H9 (cell line): ENCODE measurements around the gene TLE4. TPM values are rescaled to one million over a fixed set of nuclear protein-coding genes. Genes with fewer than 3 reads are reported as not detected.

Experiments
- DNase-seq: peaks from one replicate; pipeline ENCODE4 v3.0.0-alpha.2; 2017
- H2AFZ ChIP-seq: one replicate; pipeline ENCODE4 v1.6.1; 2013; ENCODE audit warnings: mild to moderate bottlenecking, low read length, control low read depth, moderate library complexity
- H2AK5ac ChIP-seq: 2 replicates; pipeline ENCODE4 v1.6.1; 2013; ENCODE audit warnings: low read length, control low read depth, mixed read lengths; ENCODE audit not compliant: insufficient read length
- H2BK120ac ChIP-seq: one replicate; pipeline ENCODE4 v1.6.1; 2013; ENCODE audit warnings: low read depth, mild to moderate bottlenecking, low read length, control low read depth, inconsistent platforms; ENCODE audit not compliant: poor library complexity, severe bottlenecking
- H2BK12ac ChIP-seq: 2 replicates; pipeline ENCODE4 v1.6.1; 2013; ENCODE audit warnings: low read length, control low read depth, mixed read lengths, low read depth; ENCODE audit not compliant: insufficient read length
- H2BK15ac ChIP-seq: 2 replicates; pipeline ENCODE4 v1.6.1; 2013; ENCODE audit warnings: low read depth, low read length, control low read depth
- H2BK20ac ChIP-seq: one replicate; pipeline ENCODE4 v1.6.1; 2013; ENCODE audit warnings: low read depth, mild to moderate bottlenecking, low read length, control low read depth, inconsistent platforms; ENCODE audit not compliant: poor library complexity, severe bottlenecking
- H2BK5ac ChIP-seq: 2 replicates; pipeline ENCODE4 v1.6.1; 2013; ENCODE audit warnings: low read length, control low read depth, mixed read lengths; ENCODE audit not compliant: insufficient read length
- H3K14ac ChIP-seq: 2 replicates; pipeline ENCODE4 v1.6.1; 2013; ENCODE audit warnings: low read length, control low read depth; ENCODE audit not compliant: insufficient read depth
- H3K18ac ChIP-seq: 2 replicates; pipeline ENCODE4 v1.6.1; 2013; ENCODE audit warnings: low read depth, mild to moderate bottlenecking, mixed read lengths, low read length, control low read depth; ENCODE audit not compliant: insufficient read length
- H3K23ac ChIP-seq: 2 replicates; pipeline ENCODE4 v1.6.1; 2013; ENCODE audit warnings: low read length, control low read depth, mixed read lengths, low read depth; ENCODE audit not compliant: insufficient read length
- H3K23me2 ChIP-seq: 2 replicates; pipeline ENCODE4 v1.6.1; 2013; ENCODE audit warnings: low read depth, mild to moderate bottlenecking, mixed read lengths, low read length, control low read depth; ENCODE audit not compliant: insufficient read length, poor library complexity, severe bottlenecking
- H3K27ac ChIP-seq: 2 replicates; pipeline ENCODE4 v1.5.1; 2013; ENCODE audit warnings: low read length, control low read depth, mixed read lengths, low read depth; ENCODE audit not compliant: insufficient read length
- H3K27me3 ChIP-seq: 2 replicates; pipeline ENCODE4 v1.6.1; 2013; ENCODE audit warnings: low read length, control low read depth, inconsistent platforms; ENCODE audit not compliant: insufficient read depth
- H3K4ac ChIP-seq: 2 replicates; pipeline ENCODE4 v1.6.1; 2013; ENCODE audit warnings: low read depth, mild to moderate bottlenecking, control low read depth, inconsistent platforms, low read length, moderate library complexity
- H3K4me1 ChIP-seq: 2 replicates; pipeline ENCODE4 v1.6.1; 2013; ENCODE audit warnings: low read length, control low read depth, inconsistent platforms; ENCODE audit not compliant: insufficient read depth
- H3K4me2 ChIP-seq: 2 replicates; pipeline ENCODE4 v1.6.1; 2013; ENCODE audit warnings: low read length, control low read depth, mixed read lengths; ENCODE audit not compliant: insufficient read length, insufficient read depth
- H3K56ac ChIP-seq: 2 replicates; pipeline ENCODE4 v1.6.1; 2013; ENCODE audit warnings: low read depth, mild to moderate bottlenecking, mixed read lengths, low read length, control low read depth; ENCODE audit not compliant: insufficient read length
- H3K79me1 ChIP-seq: 2 replicates; pipeline ENCODE4 v1.6.1; 2013; ENCODE audit warnings: low read depth, mild to moderate bottlenecking, moderate library complexity, low read length, control low read depth, inconsistent platforms; ENCODE audit not compliant: insufficient read depth, poor library complexity, severe bottlenecking
- H3K79me2 ChIP-seq: 2 replicates; pipeline ENCODE4 v1.6.1; 2013; ENCODE audit warnings: low read length, control low read depth, inconsistent platforms; ENCODE audit not compliant: insufficient read depth
- H3K9ac ChIP-seq: 2 replicates; pipeline ENCODE4 v1.6.1; 2013; ENCODE audit warnings: low read length, control low read depth, mixed read lengths; ENCODE audit not compliant: insufficient read length; ENCODE audit errors: extremely low read depth
- H3K9me3 ChIP-seq: one replicate; pipeline ENCODE4 v1.6.1; 2013; ENCODE audit warnings: low read depth, low read length, inconsistent platforms; ENCODE audit not compliant: control insufficient read depth
- H3T11ph ChIP-seq: one replicate; pipeline ENCODE4 v1.6.1; 2013; ENCODE audit warnings: mild to moderate bottlenecking, low read length, control low read depth, inconsistent platforms
- H4K20me1 ChIP-seq: one replicate; pipeline ENCODE4 v1.6.1; 2013; ENCODE audit not compliant: control insufficient read depth, insufficient read length, insufficient read depth
- H4K5ac ChIP-seq: 2 replicates; pipeline ENCODE4 v1.6.1; 2013; ENCODE audit warnings: low read depth, mild to moderate bottlenecking, mixed read lengths, low read length, control low read depth; ENCODE audit not compliant: insufficient read length
- H4K8ac ChIP-seq: replicated peaks from 2 replicates; pipeline ENCODE4 v1.6.1; 2013; ENCODE audit warnings: low read length, control low read depth, mixed read lengths, low read depth; ENCODE audit not compliant: insufficient read length
- H4K91ac ChIP-seq: 2 replicates; pipeline ENCODE4 v1.6.1; 2013; ENCODE audit warnings: low read depth, mild to moderate bottlenecking, moderate library complexity, mixed read lengths, low read length, control low read depth; ENCODE audit not compliant: insufficient read length
- H3K27ac Mint-ChIP-seq, 3 experiments: 2 replicates in 2 of 3; 3 replicates in 1 of 3; pipeline ENCODE4 v1.8.0; 2020 to 2021; ENCODE audit warnings: mixed read lengths in 3 of 3, mild to moderate bottlenecking in 1 of 3, moderate library complexity in 1 of 3
- H3K27me3 Mint-ChIP-seq: 2 replicates; pipeline ENCODE4 v1.8.0; 2021; ENCODE audit warnings: low read depth, mild to moderate bottlenecking, moderate library complexity, mixed read lengths
- H3K36me3 Mint-ChIP-seq, 3 experiments: 2 replicates in 2 of 3; 3 replicates in 1 of 3; pipeline ENCODE4 v1.8.0; 2020 to 2021; ENCODE audit warnings: low read depth in 3 of 3, mixed read lengths in 3 of 3; ENCODE audit not compliant: insufficient read depth in 1 of 3
- H3K4me1 Mint-ChIP-seq, 2 experiments: 2 replicates each; pipeline ENCODE4 v1.8.0; 2020; ENCODE audit warnings: mixed read lengths in 2 of 2
- H3K4me3 Mint-ChIP-seq, 2 experiments: 2 replicates in 1 of 2; 3 replicates in 1 of 2; pipeline ENCODE4 v1.8.0; 2020 to 2021; ENCODE audit warnings: mild to moderate bottlenecking in 2 of 2, mixed read lengths in 2 of 2, moderate library complexity in 1 of 2
- H3K9me3 Mint-ChIP-seq, 2 experiments: 2 replicates in 1 of 2; 3 replicates in 1 of 2; pipeline ENCODE4 v1.8.0; 2020; ENCODE audit warnings: mild to moderate bottlenecking in 2 of 2, mixed read lengths in 2 of 2, moderate library complexity in 1 of 2
- CTCF ChIP-seq: fragments of 200-600 bp; sonication (generic); conservative IDR thresholded peaks from 3 replicates; pipeline ENCODE4 v1.8.0; 2021; ENCODE audit warnings: antibody characterized with exemption, mild to moderate bottlenecking
- WGBS: extraction: QIAGEN DNeasy Blood & Tissue Kit; methylation state at CpG from one replicate; pipeline ENCODE4 v1.1.7; 2013; ENCODE audit warnings: missing lambda C conversion rate, low lambda C conversion rate, mixed read lengths; ENCODE audit not compliant: insufficient read length; ENCODE audit errors: extremely low coverage; 5-methylcytosine and 5-hydroxymethylcytosine counted together
- total RNA-seq: library from RNA; stranded (reverse); gene quantifications from 2 replicates; pipeline ENCODE4 v1.2.1, GENCODE V29; 2021

The TLE4 gene
- total RNA-seq, 1 experiment from 2014 or later, result 35.1 TPM

GRCh38 chr9:79759460-79759859 is 187.7 kb downstream of the TLE4 start:
- Histone ChIP-seq H3K27ac (no peak overlapping the region), H4K8ac (no peak overlapping the region), H2AFZ (no peak overlapping the region), H3K79me1 (no peaks in the 10 kb centered on the region), H3K18ac (no peak overlapping the region), H2BK20ac (no peak overlapping the region), H3K4me2 (no peak overlapping the region), H3K79me2 (no peaks in the 10 kb centered on the region), H2BK120ac (no peak overlapping the region), H2BK5ac (no peak overlapping the region), H3K27me3 (no peaks in the 10 kb centered on the region), H3K23me2 (no peaks in the 10 kb centered on the region), H2BK12ac (no peak overlapping the region), H4K20me1 (no peaks in the 10 kb centered on the region), H3K14ac (no peak overlapping the region), H4K5ac (no peak overlapping the region), H3K56ac (no peak overlapping the region), H2AK5ac (no peak overlapping the region), H3K9ac (no peak overlapping the region), H2BK15ac (no peak overlapping the region), H4K91ac (no peak overlapping the region), H3K9me3 (no peaks in the 10 kb centered on the region), H3K4me1 (no peaks in the 10 kb centered on the region), H3T11ph (no peak overlapping the region), H3K4ac (no peak overlapping the region), H3K23ac (no peak overlapping the region)
- Mint-ChIP-seq H3K27ac (no peak overlapping the region), H3K27me3 (peaks cover 3% of the 10 kb centered on the region), H3K36me3 (no peaks in the 10 kb centered on the region; a peak in 1 of 7 replicates), H3K4me1 (no peaks in the 10 kb centered on the region), H3K4me3 (no peak overlapping the region), H3K9me3 (peaks cover 3% of the 10 kb centered on the region in 2 experiments; a peak in 2 of 5 replicates)
- no peak for TF ChIP-seq CTCF
- no peak for DNase-seq
- whole genome bisulfite sequencing, result no CpG with 5 or more reads among the region's 1 CpG
